Endothelial cell of umbilical vein (primary cell): ENCODE results near the gene TEX54. TPM values are rescaled to one million over a fixed set of nuclear protein-coding genes. Genes with fewer than 3 reads are reported as not detected.

Experiments
- BruUV-seq: library from RNA; stranded (reverse); fragments of 400-500 nt; replicated peaks from 2 replicates; lab custom pipeline; 2021; lab: Mats Ljungman, UMichigan
- CTCF ChIA-PET: fragments of 300-600, 350-600 bp; sonication (Branson Sonifier 250); formaldehyde crosslinking; loops from one replicate; lab custom pipeline; 2021; ENCODE audit warnings: antibody characterized with exemption, inconsistent platforms; lab: Charles Lee
- POLR2A ChIA-PET: fragments of 300-600, 350-600 bp; sonication (Branson Sonifier 250); formaldehyde crosslinking; loops from one replicate; lab custom pipeline; 2021; ENCODE audit warnings: antibody characterized with exemption, inconsistent platforms; lab: Charles Lee
- DNase-seq: peaks from one replicate; pipeline ENCODE4 v3.0.0-alpha.2; 2011; ENCODE audit warnings: low read depth, low spot score
- FAIRE-seq: peaks from 2 replicates; lab custom pipeline; 2011; peaks lifted over from hg19 to GRCh38; lab: Jason Lieb, UNC
- H2AFZ ChIP-seq: 2 replicates; pipeline ENCODE4 v1.6.0; 2012; ENCODE audit warnings: low read depth, low read length, control low read depth, inconsistent platforms
- H3K27ac ChIP-seq: 2 replicates; pipeline ENCODE4 v1.5.1; 2011; ENCODE audit warnings: low read depth, mild to moderate bottlenecking, control low read depth, low read length, moderate library complexity; ENCODE audit not compliant: insufficient read depth
- H3K27me3 ChIP-seq, 2 experiments: 2 replicates each; pipeline versions ENCODE4 v1.6.0 to v1.6.1; 2011; ENCODE audit warnings: low read length in 2 of 2, mixed read lengths in 1 of 2; ENCODE audit not compliant: control insufficient read depth in 2 of 2, insufficient read depth in 2 of 2
- H3K36me3 ChIP-seq, 2 experiments: 2 replicates in 1 of 2; 3 replicates in 1 of 2; pipeline ENCODE4 v1.5.1; 2011; ENCODE audit warnings: low read length in 2 of 2, mild to moderate bottlenecking in 1 of 2, moderate library complexity in 1 of 2; ENCODE audit not compliant: control insufficient read depth in 2 of 2, insufficient read depth in 2 of 2; ENCODE audit errors: extremely low read depth in 1 of 2
- H3K4me1 ChIP-seq: 3 replicates; pipeline ENCODE4 v1.5.1; 2011; ENCODE audit warnings: mild to moderate bottlenecking, low read length; ENCODE audit not compliant: control insufficient read depth, insufficient read depth; ENCODE audit errors: extremely low read depth
- H3K4me2 ChIP-seq: 2 replicates; pipeline ENCODE4 v1.6.1; 2011; ENCODE audit warnings: low read length, control low read depth, mixed read lengths; ENCODE audit not compliant: insufficient read depth
- H3K4me3 ChIP-seq, 3 experiments: fragments of 200-600 bp in 1 of 3; sonication (generic), shearing (Covaris generic) in 1 of 3; replicated peaks in 1 of 3; 2 replicates each; pipeline ENCODE4 v1.5.1; 2011 to 2016; ENCODE audit warnings: control low read depth in 3 of 3, low read length in 3 of 3, mild to moderate bottlenecking in 2 of 3, inconsistent platforms in 1 of 3, low read depth in 1 of 3, moderate library complexity in 1 of 3; ENCODE audit not compliant: insufficient read depth in 1 of 3
- H3K79me2 ChIP-seq: 2 replicates; pipeline ENCODE4 v1.6.0; 2012; ENCODE audit warnings: low read length, inconsistent platforms; ENCODE audit not compliant: control insufficient read depth, insufficient read depth
- H3K9ac ChIP-seq: replicated peaks from 2 replicates; pipeline ENCODE3; 2011; ENCODE audit warnings: low read length, control low read depth; ENCODE audit not compliant: insufficient read depth; ENCODE audit errors: extremely low read depth
- H3K9me1 ChIP-seq: replicated peaks from 3 replicates; pipeline ENCODE4 v1.6.0; 2011; ENCODE audit warnings: mild to moderate bottlenecking, low read length; ENCODE audit not compliant: control insufficient read depth, insufficient read depth; ENCODE audit errors: extremely low read depth
- H3K9me3 ChIP-seq: replicated peaks from 2 replicates; pipeline ENCODE4 v1.5.1; 2012; ENCODE audit warnings: low read length, inconsistent platforms; ENCODE audit not compliant: control insufficient read depth, insufficient read depth
- H4K20me1 ChIP-seq: replicated peaks from 2 replicates; pipeline ENCODE3; 2011; ENCODE audit warnings: mild to moderate bottlenecking, low read length; ENCODE audit not compliant: control insufficient read depth, insufficient read depth; ENCODE audit errors: extremely low read depth
- CTCF ChIP-seq, 2 donors: IDR thresholded peaks; 1 replicate in 1 of 2; 2 replicates in 1 of 2; pipeline ENCODE4 v1.5.1; 2011; ENCODE audit warnings: low read length in 2 of 2, mild to moderate bottlenecking in 2 of 2, moderate library complexity in 2 of 2, control low read depth in 1 of 2, inconsistent platforms in 1 of 2, low read depth in 1 of 2; ENCODE audit not compliant: insufficient read depth in 1 of 2; ENCODE audit errors: extremely low read depth in 1 of 2
- EZH2 ChIP-seq: IDR thresholded peaks from 2 replicates; pipeline ENCODE4 v1.6.1; 2012; ENCODE audit warnings: borderline replicate concordance, low read depth, mild to moderate bottlenecking, moderate library complexity, low read length, inconsistent platforms; ENCODE audit not compliant: severe bottlenecking
- FOS ChIP-seq: IDR thresholded peaks from 2 replicates; pipeline ENCODE4 v1.6.1; 2011; ENCODE audit warnings: mild to moderate bottlenecking, low read length, moderate library complexity, borderline replicate concordance; ENCODE audit not compliant: insufficient read depth
- GATA2 ChIP-seq: IDR thresholded peaks from 2 replicates; pipeline ENCODE4 v1.7.0; 2011; ENCODE audit warnings: low read depth, mild to moderate bottlenecking, moderate library complexity, mixed read lengths, low read length; ENCODE audit not compliant: insufficient read length, insufficient read depth
- JUN ChIP-seq: IDR thresholded peaks from 2 replicates; pipeline ENCODE4 v1.6.1; 2011; ENCODE audit warnings: borderline replicate concordance, low read depth; ENCODE audit not compliant: insufficient read length, insufficient read depth
- MAX ChIP-seq: IDR thresholded peaks from 2 replicates; pipeline ENCODE4 v1.6.1; 2011; ENCODE audit not compliant: insufficient read depth, insufficient read length
- MYC ChIP-seq: IDR thresholded peaks from one replicate; pipeline ENCODE4 v1.6.1; 2011; ENCODE audit warnings: mild to moderate bottlenecking, low read depth, low read length
- POLR2A ChIP-seq: IDR thresholded peaks from 2 replicates; pipeline ENCODE4 v1.6.1; 2012; ENCODE audit warnings: low read depth, mild to moderate bottlenecking, control low read depth, low read length
- POLR2AphosphoS5 ChIP-seq: IDR thresholded peaks from 2 replicates; pipeline ENCODE4 v1.6.1; 2012; ENCODE audit warnings: low read depth, mild to moderate bottlenecking, control low read depth, low read length, moderate library complexity; ENCODE audit not compliant: insufficient read depth
- dilution Hi-C: fragments of 300-500 bp; cut with MboI; formaldehyde crosslinking; loops from one replicate; pipeline ENCODE4 v1.15.0; 2019; ENCODE audit warnings: low sequenced_read_pairs; ENCODE audit not compliant: extremely low pct_ligation_motif_present
- intact Hi-C: fragments of 100-400 bp; cut with micrococcal nuclease; formaldehyde crosslinking; loops from one replicate; pipeline ENCODE4 v1.10.0; 2022
- polyA plus RNA-seq, 4 experiments: library from polyadenylated mRNA; depleted of rRNA in 3 of 4; stranded (reverse) in 3 of 4; unstranded in 1 of 4; fragments of >200 nt; gene quantifications; 2 replicates each; pipeline versions ENCODE4 v1.2.1 to v1.2.3, GENCODE V29; 2011 to 2012; ENCODE audit warnings: missing spikeins in 1 of 4
- total RNA-seq: library from RNA; stranded (reverse); gene quantifications from 2 replicates; pipeline ENCODE4 v1.2.3, GENCODE V29; 2021

TEX54 gene
- total and polyA plus RNA-seq, 2 donors (not counting 3 experiments of a cell fraction or from before 2014, with no cell fraction given), result not detected

GRCh38 chr11:62796281-62796680, 36.4 kb downstream of the TEX54 start:
- CTCF ChIA-PET, result interaction anchor here (1.5 to 3.9 kb wide), 3 partner anchors 9 to 10 kb away, joined by 4 to 21 read pairs (median 5); partner anchors contain the start of genes NXF1 and TMEM179B
- H2AFZ ChIP-seq, result no peak overlapping the region
- no peaks in the 10 kb centered on the region for H3K9me1 ChIP-seq
- H3K36me3 ChIP-seq, result peaks cover 38 to 69% of the 10 kb centered on the region in 2 experiments
- FAIRE-seq (no peak), DNase-seq (no peak)
- TF ChIP-seq FOS (no peak), POLR2A (no peak), POLR2AphosphoS5 (no peak), GATA2 (no peak), EZH2 (no peak), MAX (no peak), CTCF (IDR thresholded peaks at IDR 0.05; ENCODE audit: extremely low read depth in 1 of 2, insufficient read depth in 1 of 2, low read depth in 1 of 2, low read length in 2 of 2) (no peak), MYC (no peak), JUN (no peak)
- H3K27me3 ChIP-seq, result no peaks in the 10 kb centered on the region
- dilution Hi-C loops (no loop called here), intact Hi-C loops (no loop called here)
- BruUV-seq, result no TSS peak
- H3K4me1 ChIP-seq, result peaks cover 5% of the 10 kb centered on the region
- no peak overlapping the region for H3K27ac ChIP-seq
- POLR2A ChIA-PET, result interaction anchor here (0.8 to 2.0 kb wide), 3 partner anchors 10 to 45 kb away, joined by 3 to 7 read pairs (median 4); partner anchors contain the start of gene STX5
- H3K9ac ChIP-seq, result no peak overlapping the region
- no peaks in the 10 kb centered on the region for H4K20me1 ChIP-seq
- H3K4me2 ChIP-seq, result no peak overlapping the region
- no peaks in the 10 kb centered on the region for H3K9me3 ChIP-seq
- peaks cover 3% of the 10 kb centered on the region for H3K79me2 ChIP-seq
- H3K4me3 ChIP-seq, result no peak overlapping the region
